Stimulated activated CD8-positive, alpha-beta memory T cell treated with anti-CD3 and anti-CD28 coated beads, Interleukin-7, amount 100 ng/mL, for 1 hour (primary cell): ENCODE measurements around the gene KANSL1L.
A peak's percentile ranks its signal among the peaks of the same experiment; 100 is the strongest.
"Not testable (repeated sequence)": the region's sequence is repeated elsewhere in the genome, so short reads cannot be mapped to it uniquely, and the experiment has no call there.

ENCODE experiments used
- DNase-seq, 2 donors: peaks; one replicate each; pipeline ENCODE4 v3.0.0-alpha.2; 2020; ENCODE audit warnings: low read depth in 2 of 2

KANSL1L gene

DNA sequence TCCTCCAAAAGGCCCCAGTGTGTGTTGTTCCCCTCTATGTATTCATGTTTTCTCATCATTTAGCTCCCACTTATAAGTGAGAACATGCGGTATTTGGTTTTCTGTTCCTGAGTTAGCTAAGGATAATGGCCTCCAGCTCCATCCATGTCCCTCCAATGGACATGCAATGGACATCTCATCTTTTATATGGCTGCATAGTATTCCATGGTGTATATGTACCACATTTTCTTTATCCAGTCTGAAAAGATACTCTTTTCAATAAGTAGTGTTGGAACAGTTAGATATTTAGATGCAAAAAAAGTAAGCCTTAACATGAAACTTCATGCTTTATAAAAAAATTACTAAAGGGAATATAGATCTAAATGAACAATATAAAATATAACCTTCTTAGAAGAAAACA lies 5.9 kb upstream of the KANSL1L start:
- DNase-seq, result not testable (repeated sequence)

- DNase-seq, result no peak
Observed at GRCh38 chr2:210174086-210174485, 2.9 kb upstream of the KANSL1L start.

- DNase-seq, result no peak
Observed at GRCh38 chr2:210172219-210172575, 988 bp upstream of the KANSL1L start.

GRCh38 chr2:210170446-210171303 lies 534 bp downstream of the KANSL1L start:
- peak; percentile 94 to 95 for DNase-seq

GRCh38 chr2:210170196-210170445 lies 1.1 kb downstream of the KANSL1L start:
- no peak for DNase-seq

DNA sequence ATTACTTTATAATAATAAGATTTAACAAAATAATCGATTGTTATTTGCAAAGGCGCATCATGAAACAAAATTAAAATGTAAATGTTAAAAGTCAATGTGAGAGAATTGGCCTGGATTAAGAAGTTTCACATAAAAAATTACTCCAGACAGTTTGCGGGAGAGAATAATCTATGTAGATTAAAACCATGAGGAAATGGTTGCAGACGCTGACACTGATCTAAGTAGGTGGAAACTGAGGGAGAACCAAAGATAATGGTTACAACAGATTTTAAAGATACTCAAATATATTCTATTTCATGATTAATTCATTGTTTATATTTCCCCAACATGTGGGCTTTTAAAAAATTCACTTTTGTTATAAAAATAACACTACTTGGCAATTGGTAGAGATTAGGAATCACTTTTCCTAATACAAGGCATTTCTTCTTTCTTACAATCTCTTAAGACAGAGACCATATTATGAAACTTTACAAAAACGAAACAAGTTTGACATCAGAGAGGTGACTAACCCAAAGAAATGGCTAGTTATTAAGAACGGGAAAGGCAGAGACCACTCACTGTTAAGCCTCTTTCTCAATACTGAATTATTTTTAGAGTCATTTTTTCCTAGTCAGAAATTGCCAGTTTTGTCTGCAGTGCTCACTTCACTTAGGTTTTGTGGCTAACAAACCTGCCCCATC lies 1.6 kb downstream of the KANSL1L start:
- no peak for DNase-seq

DNA sequence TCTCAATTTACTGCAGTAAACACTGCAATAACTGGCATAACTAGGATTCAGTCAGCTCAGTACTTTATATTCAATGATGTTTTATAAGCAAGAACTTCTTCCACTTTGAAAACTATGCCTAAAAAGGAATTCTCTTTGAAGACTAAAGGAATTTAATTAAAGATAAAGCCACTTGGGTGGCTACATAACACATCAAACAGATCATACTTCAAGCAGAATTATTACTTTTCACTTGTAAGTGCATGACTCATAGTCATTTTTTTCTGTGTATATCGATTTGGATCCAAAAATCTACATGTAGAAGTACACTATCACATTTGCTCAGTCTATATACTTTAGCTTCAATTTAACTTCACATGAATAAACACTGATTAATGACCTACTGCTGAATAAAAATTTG lies 4.0 kb downstream of the KANSL1L start:
- DNase-seq, result no peak

GRCh38 chr2:210162466-210163124 lies 8.6 kb downstream of the KANSL1L start:
- no peak for DNase-seq

GRCh38 chr2:210159059-210159458 lies 12.2 kb downstream of the KANSL1L start:
- DNase-seq, result no peak

DNA sequence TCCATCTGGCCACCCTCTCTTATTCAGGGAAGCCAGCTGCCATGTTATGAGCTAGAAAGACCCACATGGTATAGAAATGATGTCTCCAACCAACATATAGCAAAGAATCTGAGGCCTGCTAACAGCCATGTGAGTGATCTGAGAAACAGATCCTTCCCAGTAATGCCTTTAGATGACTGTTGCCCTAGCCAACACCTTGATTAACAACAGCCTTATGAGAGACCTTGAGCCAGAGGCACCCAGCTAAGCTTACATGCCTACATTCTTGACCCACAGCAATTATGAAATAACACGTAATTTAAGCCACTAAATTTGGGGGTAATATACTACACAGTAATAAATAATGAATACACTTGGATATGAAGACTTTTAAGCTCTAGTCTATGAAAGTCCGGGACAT lies 13.0 kb downstream of the KANSL1L start:
- no peak for DNase-seq

GRCh38 chr2:210157526-210157925 lies 13.7 kb downstream of the KANSL1L start:
- DNase-seq, result no peak

DNA sequence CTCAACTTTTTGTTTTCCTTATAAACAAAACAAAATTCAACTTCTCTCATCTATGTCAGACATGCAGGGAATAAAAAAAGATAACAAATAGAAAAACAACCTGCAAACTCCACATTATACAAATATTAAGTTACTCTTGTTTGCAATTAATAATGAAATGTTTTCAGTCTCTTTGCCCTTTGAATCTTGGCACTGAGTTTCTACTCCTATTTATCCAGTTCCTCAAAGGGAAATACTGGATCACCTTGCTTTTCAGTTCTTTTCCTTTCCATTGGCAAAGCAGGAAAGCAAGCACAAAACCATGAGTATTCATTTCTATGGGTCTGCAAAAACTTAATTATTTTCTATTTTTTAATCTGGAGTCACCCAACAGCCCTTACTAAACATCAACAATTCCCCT lies 23.6 kb downstream of the KANSL1L start:
- DNase-seq, result no peak

- no peak for DNase-seq
Observed at GRCh38 chr2:210132239-210132638, 39.0 kb downstream of the KANSL1L start.

- DNase-seq, result no peak
Observed at GRCh38 chr2:210128961-210129360, 42.2 kb downstream of the KANSL1L start.

DNA sequence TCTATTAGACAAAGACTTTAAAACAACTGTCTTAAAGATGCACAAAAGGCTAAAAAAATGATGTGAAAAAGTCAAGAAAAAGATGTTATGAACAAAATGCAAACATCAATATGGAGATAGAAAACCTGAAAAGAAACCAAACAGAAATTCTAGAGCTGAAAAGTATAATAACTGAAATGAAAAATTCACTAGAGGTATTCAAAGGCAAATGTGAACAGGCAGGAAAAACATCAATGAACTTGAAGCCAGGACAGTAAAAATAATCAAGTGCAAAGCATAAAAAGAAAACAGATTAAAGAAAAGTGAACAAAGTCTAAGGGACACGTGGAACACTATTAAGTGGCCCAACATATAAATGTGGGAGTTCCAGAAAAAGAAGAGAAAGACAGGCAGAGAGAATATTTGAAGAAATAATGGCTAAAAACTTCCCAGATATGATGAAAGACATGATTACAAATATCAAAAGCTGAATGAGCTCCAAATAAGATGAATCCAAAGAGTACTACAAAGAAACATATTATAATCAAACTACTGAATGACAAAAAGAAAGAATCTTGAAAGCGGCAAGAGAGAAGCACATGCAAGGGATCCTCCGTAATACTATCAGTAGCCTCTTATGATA lies 57.5 kb downstream of the KANSL1L start:
- no peak for DNase-seq

GRCh38 chr2:210112871-210113270 lies 58.3 kb downstream of the KANSL1L start:
- DNase-seq, result no peak

- no peak for DNase-seq
Observed at GRCh38 chr2:210099940-210100339, 71.3 kb downstream of the KANSL1L start.

GRCh38 chr2:210094787-210095186 lies 76.4 kb downstream of the KANSL1L start:
- DNase-seq, result no peak

- DNase-seq, result no peak
Observed at GRCh38 chr2:210092791-210093190, 78.4 kb downstream of the KANSL1L start.

DNA sequence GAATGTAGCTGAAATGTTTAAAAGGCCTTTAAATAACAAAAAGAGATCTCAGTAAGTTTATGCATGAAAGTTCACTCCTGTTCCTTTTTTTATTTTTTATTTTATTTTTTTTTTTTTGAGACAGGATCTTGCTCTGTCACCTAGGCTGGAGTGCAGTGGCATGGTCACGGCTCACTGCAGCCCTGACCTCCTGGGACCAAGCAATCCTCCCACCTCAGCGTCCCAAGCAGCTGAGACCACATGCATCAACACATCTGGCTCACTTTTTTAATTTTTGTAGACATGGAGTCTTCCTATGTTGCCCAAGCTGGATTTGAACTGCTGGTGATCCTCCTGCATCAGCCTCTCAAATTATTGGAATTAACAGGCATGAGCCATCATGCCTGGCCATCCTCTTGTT lies 84.3 kb downstream of the KANSL1L start:
- DNase-seq, result no peak

DNA sequence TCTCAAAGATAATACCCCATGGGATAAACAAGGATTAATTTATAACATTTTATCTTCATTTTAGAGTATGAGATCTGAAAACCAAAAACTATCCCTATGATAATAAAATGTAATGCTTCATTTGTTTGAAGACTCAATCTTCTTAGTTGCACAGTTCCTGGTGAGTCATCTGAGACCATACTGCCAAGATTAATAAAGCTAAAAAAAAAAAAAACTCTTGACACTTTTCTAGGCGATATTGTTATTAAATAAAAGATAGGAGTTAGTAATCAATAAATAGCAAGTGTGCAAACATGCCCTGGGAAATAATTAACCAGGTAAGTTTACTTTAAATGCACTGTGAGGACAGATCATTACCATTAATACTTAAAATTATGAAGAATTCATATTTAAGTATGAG lies 84.9 kb downstream of the KANSL1L start:
- no peak for DNase-seq

DNA sequence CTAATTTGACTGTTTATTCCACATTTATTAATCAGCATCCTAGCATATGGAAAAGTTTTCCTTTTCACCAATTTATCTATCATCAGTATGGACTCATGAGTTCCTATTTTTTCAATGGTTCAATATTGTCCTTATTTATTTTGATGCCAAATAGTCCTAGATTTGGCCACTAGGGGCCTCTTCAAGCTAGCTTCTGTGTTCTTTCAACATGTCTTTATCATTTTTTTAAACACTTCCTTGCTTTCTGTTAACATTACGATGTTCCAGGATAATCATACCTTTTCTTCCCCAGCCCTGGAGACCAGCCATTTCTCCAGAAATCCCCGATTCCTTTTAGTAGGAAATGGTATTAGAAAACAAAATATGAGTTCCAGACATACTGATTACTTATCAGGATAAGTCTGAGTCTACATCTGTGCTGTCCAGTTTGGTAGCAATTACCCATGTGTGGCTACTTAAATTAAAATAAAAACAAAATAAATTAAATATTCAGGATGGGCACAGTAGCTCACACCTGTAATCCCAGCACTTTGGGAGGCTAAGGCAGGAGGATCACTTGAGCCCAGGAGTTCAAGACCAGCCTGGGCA lies 98.2 kb downstream of the KANSL1L start:
- no peak for DNase-seq
